ENCODE data around the gene MED27. TPM values are rescaled to one million over a fixed set of nuclear protein-coding genes. Genes with fewer than 3 reads are reported as not detected.

MED27 gene
- total and polyA plus RNA-seq, 2 of the 13 experiments (the other 11 are each of a cell fraction or from before 2014, with no cell fraction given): 16.9 to 19.0 TPM

- no peak for TF ChIP-seq HOMEZ (CRISPR knock-in tag; IDR thresholded peaks at IDR 0.05; ENCODE audit: low read depth)
- no peak for TF ChIP-seq U2AF2 (IDR thresholded peaks at IDR 0.05; ENCODE audit: low read depth, low read length)
- TF ChIP-seq PRDM10 (CRISPR knock-in tag; IDR thresholded peaks at IDR 0.05; ENCODE audit: low read depth): no peak
Measured at GRCh38 chr9:132061526-132061925, 18.1 kb downstream of the MED27 start (continued).

GRCh38 chr9:132059361-132059760 is 20.3 kb downstream of the MED27 start:
- DNase-seq (ENCODE audit: low spot score): no peak
- no peak for ATAC-seq
- Histone ChIP-seq H4K20me1 (ENCODE audit: insufficient read depth, low read length) (peaks cover 4% of the 10 kb centered on the region; the same call in 1 of the 2 replicates), H3K4me2 (ENCODE audit: low read depth, low read length) (no peak overlapping the region), H3K4me3 (replicated peaks in 1 of 3; ENCODE audit: insufficient read depth in 1 of 3, low read depth in 2 of 3, low read length in 3 of 3) (no peak overlapping the region), H3K36me3 (replicated peaks in 1 of 2; ENCODE audit: control insufficient read depth in 1 of 2, insufficient read depth in 2 of 2, low read length in 2 of 2) (peaks cover 0 to 14% of the 10 kb centered on the region in 2 experiments; a peak in 2 of 5 replicates), H3K27ac (ENCODE audit: extremely low read length, insufficient read depth, low read length) (no peak overlapping the region), H2AFZ (ENCODE audit: low read length) (no peak overlapping the region), H3K4me1 (ENCODE audit: insufficient read depth, low read length) (no peaks in the 10 kb centered on the region), H3K9me3 (ENCODE audit: low read length) (peaks cover 9% of the 10 kb centered on the region; the same call in 1 of the 2 replicates), H3K9ac (ENCODE audit: insufficient read depth, low read depth, low read length) (no peak overlapping the region), H3K27me3 (ENCODE audit: control insufficient read depth in 1 of 2, insufficient read depth in 2 of 2, low read length in 2 of 2) (no peaks in the 10 kb centered on the region), H3K79me2 (ENCODE audit: insufficient read depth, low read length) (peaks cover 3% of the 10 kb centered on the region)
- no peak for FAIRE-seq
- BruUV-seq (replicated peaks): no TSS peak
- ChIA-PET POLR2A (no interaction called here), CTCF (ENCODE audit: low intra/inter-chr PET ratio, low total read pairs) (no interaction called here)
- intact Hi-C loops (cut with micrococcal nuclease; ENCODE audit: unreplicated experiment): no loop called here
- TF ChIP-seq ZNF253 (CRISPR knock-in tag; IDR thresholded peaks at IDR 0.05; ENCODE audit: borderline replicate concordance) (no peak), KDM5A (IDR thresholded peaks at IDR 0.05; ENCODE audit: borderline replicate concordance, low read length) (no peak), ZSCAN25 (CRISPR knock-in tag; IDR thresholded peaks at IDR 0.05) (no peak), ZFYVE20 (CRISPR knock-in tag; IDR thresholded peaks at IDR 0.05; ENCODE audit: borderline replicate concordance, low read depth) (no peak), GZF1 (CRISPR knock-in tag; IDR thresholded peaks at IDR 0.05) (no peak), SNRNP70 (IDR thresholded peaks at IDR 0.05; ENCODE audit: low read depth, low read length) (no peak), ZNF841 (CRISPR knock-in tag; IDR thresholded peaks at IDR 0.05; ENCODE audit: borderline replicate concordance) (no peak), DZIP1 (CRISPR knock-in tag; IDR thresholded peaks at IDR 0.05) (no peak), RFXAP (CRISPR knock-in tag; IDR thresholded peaks at IDR 0.05; ENCODE audit: borderline replicate concordance) (no peak)
- WGBS (ENCODE audit: low lambda C conversion rate): 97% methylated on average over 7 of the region's 8 CpGs
- in situ Hi-C loops (cut with HindIII; ENCODE audit: extremely low pct_ligation_motif_present, low pct_unique_long_range_greater_than_20kb): no loop called here
